A549 (cell line): Measurements from ENCODE around the gene MYO18B. TPM values are rescaled to one million over a fixed set of nuclear protein-coding genes. Genes with fewer than 3 reads are reported as not detected.
A peak's percentile ranks its signal among the peaks of the same experiment; 100 is the strongest.

Source experiments
- ATAC-seq, 2 experiments: fragments of 200-7000 bp in 1 of 2; fragments of >200 bp in 1 of 2; cut with Nextera tagmentation in 1 of 2; cut with Tn5 transposase in 1 of 2; 3 replicates each; pipeline versions ENCODE4 v1.8.0 to v1.9.1; 2018 to 2020; ENCODE audit warnings: mild to moderate bottlenecking in 1 of 2, moderate library complexity in 1 of 2
- CTCF ChIA-PET: fragments of 300-600 bp; sonication (Branson Sonifier 250); formaldehyde crosslinking; extraction: SDS; loops from one replicate; lab custom pipeline; 2021; ENCODE audit warnings: antibody characterized with exemption, inconsistent platforms; lab: Yijun Ruan, JAX
- POLR2A ChIA-PET: fragments of 350-600 bp; formaldehyde crosslinking; extraction: SDS; loops from one replicate; lab custom pipeline; 2021; ENCODE audit warnings: antibody characterized with exemption, inconsistent platforms; lab: Yijun Ruan, JAX
- DNase-seq, 2 experiments: peaks; one replicate each; pipeline versions ENCODE4 v3.0.0 to v3.0.0-alpha.2; 2011 to 2016; ENCODE audit warnings: low read depth in 1 of 2, low spot score in 1 of 2
- FAIRE-seq: peaks from 2 replicates; lab custom pipeline; 2011; peaks lifted over from hg19 to GRCh38; lab: Jason Lieb, UNC
- H3K27ac ChIP-seq, 2 experiments: fragments of >200 bp; sonication (Bioruptor Twin); formaldehyde crosslinking; 3 replicates each; pipeline ENCODE4 v1.5.1; 2016 to 2017
- H3K4me1 ChIP-seq: fragments of >200 bp; sonication (Bioruptor Twin); formaldehyde crosslinking; 3 replicates; pipeline ENCODE4 v1.6.1; 2016
- H3K4me2 ChIP-seq: fragments of >200 bp; sonication (Bioruptor Twin); formaldehyde crosslinking; 3 replicates; pipeline ENCODE4 v1.6.1; 2016
- H3K4me3 ChIP-seq: fragments of >200 bp; sonication (Bioruptor Twin); formaldehyde crosslinking; 3 replicates; pipeline ENCODE4 v1.5.1; 2016
- H3K9me3 ChIP-seq: fragments of >200 bp; sonication (Bioruptor Twin); formaldehyde crosslinking; 3 replicates; pipeline ENCODE4 v1.6.1; 2016
- CEBPB ChIP-seq, 2 experiments: fragments of >200 bp in 1 of 2; sonication (Bioruptor Twin) in 1 of 2; formaldehyde crosslinking in 1 of 2; IDR thresholded peaks; 2 replicates each; pipeline ENCODE4 v1.6.1; 2012 to 2016
- CHD2 ChIP-seq: fragments of 150-350 bp; IDR thresholded peaks from 2 replicates; pipeline ENCODE4 v1.6.1; 2014; ENCODE audit warnings: low read length; ENCODE audit not compliant: partially characterized antibody
- CHD4 ChIP-seq: fragments of 200-600 bp; sonication (generic); IDR thresholded peaks from 2 replicates; pipeline ENCODE4 v1.6.1; 2016; ENCODE audit warnings: antibody characterized with exemption, mild to moderate bottlenecking, borderline replicate concordance
- CTCF ChIP-seq: fragments of >200 bp; sonication (Bioruptor Twin); formaldehyde crosslinking; IDR thresholded peaks from 3 replicates; pipeline ENCODE4 v1.5.1; 2016
- EHF ChIP-seq: fragments of 250-450 bp; sonication (Bioruptor Pico); IDR thresholded peaks from 2 replicates; pipeline ENCODE4 v1.5.0; 2020; ENCODE audit warnings: mild to moderate bottlenecking
- EHMT2 ChIP-seq: fragments of 200-600 bp; sonication (generic); IDR thresholded peaks from 2 replicates; pipeline ENCODE4 v1.6.1; 2016; ENCODE audit warnings: antibody characterized with exemption, low read depth, mild to moderate bottlenecking, moderate library complexity
- EP300 ChIP-seq, 2 experiments: fragments of >200 bp; sonication (Bioruptor Twin); formaldehyde crosslinking; IDR thresholded peaks; 2 replicates in 1 of 2; 3 replicates in 1 of 2; pipeline ENCODE4 v1.6.1; 2016 to 2017
- ESRRA ChIP-seq: fragments of 150-350 bp; IDR thresholded peaks from 2 replicates; pipeline ENCODE4 v1.6.1; 2014; ENCODE audit warnings: mild to moderate bottlenecking, low read length, borderline replicate concordance
- FOSB ChIP-seq: fragments of 250-450 bp; sonication (Bioruptor Pico); IDR thresholded peaks from 2 replicates; pipeline ENCODE4 v1.5.0; 2020; ENCODE audit warnings: mild to moderate bottlenecking, moderate library complexity
- FOXS1 ChIP-seq: fragments of 250-450 bp; sonication (Bioruptor Pico); IDR thresholded peaks from 2 replicates; pipeline ENCODE4 v1.5.0; 2020; ENCODE audit warnings: mild to moderate bottlenecking, moderate library complexity
- GATA3 ChIP-seq: IDR thresholded peaks from 2 replicates; pipeline ENCODE4 v1.6.1; 2012; ENCODE audit warnings: borderline replicate concordance
- HDAC2 ChIP-seq: fragments of 200-600 bp; sonication (generic); IDR thresholded peaks from 2 replicates; pipeline ENCODE4 v1.6.1; 2016
- HEYL ChIP-seq: fragments of 250-450 bp; sonication (Bioruptor Pico); IDR thresholded peaks from 2 replicates; pipeline ENCODE4 v1.8.0; 2021; ENCODE audit warnings: mild to moderate bottlenecking, moderate library complexity
- HOXA7 ChIP-seq: fragments of 250-450 bp; sonication (Bioruptor Pico); IDR thresholded peaks from 2 replicates; pipeline ENCODE4 v1.5.0; 2020; ENCODE audit warnings: mild to moderate bottlenecking, moderate library complexity
- HOXB5 ChIP-seq: fragments of 250-450 bp; sonication (Bioruptor Pico); IDR thresholded peaks from 2 replicates; pipeline ENCODE4 v1.5.0; 2020; ENCODE audit warnings: mild to moderate bottlenecking, moderate library complexity
- MAZ ChIP-seq: fragments of 150-350 bp; IDR thresholded peaks from 2 replicates; pipeline ENCODE4 v1.6.1; 2014; ENCODE audit warnings: antibody characterized with exemption, low read depth, low read length, borderline replicate concordance
- NPAS2 ChIP-seq: fragments of 250-450 bp; sonication (Bioruptor Pico); IDR thresholded peaks from 2 replicates; pipeline ENCODE4 v1.8.0; 2022; ENCODE audit warnings: mild to moderate bottlenecking, moderate library complexity, borderline replicate concordance
- NR3C1 ChIP-seq: fragments of >200 bp; sonication (Bioruptor Twin); formaldehyde crosslinking; IDR thresholded peaks from 3 replicates; pipeline ENCODE4 v1.6.1; 2017
- PHF8 ChIP-seq: fragments of 200-600 bp; sonication (generic); IDR thresholded peaks from 2 replicates; pipeline ENCODE4 v1.6.1; 2016; ENCODE audit warnings: low read depth, mild to moderate bottlenecking, antibody characterized with exemption, moderate library complexity, borderline replicate concordance
- POLR2AphosphoS2 ChIP-seq: conservative IDR thresholded peaks from 2 replicates; pipeline ENCODE4 v1.6.1; 2012; ENCODE audit warnings: low read length, improper control_type of control experiment, inconsistent platforms
- RARB ChIP-seq: fragments of 250-450 bp; sonication (Bioruptor Pico); IDR thresholded peaks from 2 replicates; pipeline ENCODE4 v1.8.0; 2021; ENCODE audit warnings: mild to moderate bottlenecking, moderate library complexity
- RCOR1 ChIP-seq: fragments of 150-350 bp; IDR thresholded peaks from 2 replicates; pipeline ENCODE4 v1.6.1; 2014; ENCODE audit warnings: antibody characterized with exemption, low read length, low read depth
- SREBF2 ChIP-seq: fragments of 450-650 bp; IDR thresholded peaks from 2 replicates; pipeline ENCODE4 v1.6.1; 2014; ENCODE audit warnings: mild to moderate bottlenecking, moderate library complexity
- TFCP2L1 ChIP-seq: fragments of 250-450 bp; sonication (Bioruptor Pico); IDR thresholded peaks from 2 replicates; pipeline ENCODE4 v1.5.0; 2021; ENCODE audit warnings: mild to moderate bottlenecking
- USF2 ChIP-seq: fragments of 450-650 bp; IDR thresholded peaks from 2 replicates; pipeline ENCODE4 v1.6.1; 2014; ENCODE audit warnings: antibody characterized with exemption
- ZC3H11A ChIP-seq: fragments of 450-650 bp; IDR thresholded peaks from 2 replicates; pipeline ENCODE4 v1.6.1; 2014; ENCODE audit warnings: antibody characterized with exemption, mild to moderate bottlenecking
- ZFP36 ChIP-seq: fragments of 450-650 bp; IDR thresholded peaks from 2 replicates; pipeline ENCODE4 v1.6.1; 2014; ENCODE audit warnings: borderline replicate concordance; ENCODE audit not compliant: partially characterized antibody
- ZSCAN20 ChIP-seq: fragments of 250-450 bp; sonication (Bioruptor Pico); IDR thresholded peaks from 2 replicates; pipeline ENCODE4 v1.8.0; 2022; ENCODE audit warnings: mild to moderate bottlenecking, moderate library complexity
- WGBS: methylation state at CpG from one replicate; pipeline ENCODE4 v1.1.6; 2017; ENCODE audit errors: missing lambda C conversion rate; 5-methylcytosine and 5-hydroxymethylcytosine counted together
- polyA plus RNA-seq, 4 experiments: library from polyadenylated mRNA; depleted of rRNA in 3 of 4; stranded (reverse); fragments of >200 nt; fragmentation: RNase III in 1 of 4; extraction: RNeasy Plus Mini Kit Qiagen cat#74134 plus additional on column Dnase treatment in 1 of 4; gene quantifications; 2 replicates in 3 of 4; 3 replicates in 1 of 4; pipeline ENCODE4 v1.2.3, GENCODE V29; 2011 to 2017
- TF ChIP-seq, protein P1 (sequence below): IDR thresholded peaks from 2 replicates; pipeline ENCODE4 v1.6.1; 2012

The MYO18B gene
- polyA plus RNA-seq, 2 of the 4 experiments (the other 2 are of a cell fraction) = 0.01 TPM

- POLR2A ChIA-PET = no interaction called here
- Histone ChIP-seq H3K9me3 (no peaks in the 10 kb centered on the region), H3K27ac (no peak overlapping the region), H3K4me1 (no peaks in the 10 kb centered on the region), H3K4me2 (no peak overlapping the region), H3K4me3 (no peak overlapping the region)
- DNase-seq (peak in 1 of 2 experiments; percentile 5), ATAC-seq (no peak), FAIRE-seq (no peak)
- WGBS = 17% methylated on average over 10 of the region's 10 CpGs
- CTCF ChIA-PET = no interaction called here
- TF ChIP-seq CHD2 (no peak), NR3C1 (no peak), EP300 (IDR thresholded peaks at IDR 0.05) (no peak), TFCP2L1 (CRISPR knock-in tag) (no peak), ZSCAN20 (no peak), GATA3 (no peak), HOXA7 (CRISPR knock-in tag) (no peak), NPAS2 (CRISPR knock-in tag) (no peak), FOSB (CRISPR knock-in tag) (no peak), CEBPB (IDR thresholded peaks at IDR 0.05) (no peak)
- TF ChIP-seq, protein P1, sequence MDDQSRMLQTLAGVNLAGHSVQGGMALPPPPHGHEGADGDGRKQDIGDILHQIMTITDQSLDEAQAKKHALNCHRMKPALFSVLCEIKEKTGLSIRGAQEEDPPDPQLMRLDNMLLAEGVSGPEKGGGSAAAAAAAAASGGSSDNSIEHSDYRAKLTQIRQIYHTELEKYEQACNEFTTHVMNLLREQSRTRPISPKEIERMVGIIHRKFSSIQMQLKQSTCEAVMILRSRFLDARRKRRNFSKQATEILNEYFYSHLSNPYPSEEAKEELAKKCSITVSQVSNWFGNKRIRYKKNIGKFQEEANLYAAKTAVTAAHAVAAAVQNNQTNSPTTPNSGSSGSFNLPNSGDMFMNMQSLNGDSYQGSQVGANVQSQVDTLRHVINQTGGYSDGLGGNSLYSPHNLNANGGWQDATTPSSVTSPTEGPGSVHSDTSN = no peak
These were observed 200.9 kb downstream of the MYO18B start for GRCh38 chr22:25942856-25943411.

DNA sequence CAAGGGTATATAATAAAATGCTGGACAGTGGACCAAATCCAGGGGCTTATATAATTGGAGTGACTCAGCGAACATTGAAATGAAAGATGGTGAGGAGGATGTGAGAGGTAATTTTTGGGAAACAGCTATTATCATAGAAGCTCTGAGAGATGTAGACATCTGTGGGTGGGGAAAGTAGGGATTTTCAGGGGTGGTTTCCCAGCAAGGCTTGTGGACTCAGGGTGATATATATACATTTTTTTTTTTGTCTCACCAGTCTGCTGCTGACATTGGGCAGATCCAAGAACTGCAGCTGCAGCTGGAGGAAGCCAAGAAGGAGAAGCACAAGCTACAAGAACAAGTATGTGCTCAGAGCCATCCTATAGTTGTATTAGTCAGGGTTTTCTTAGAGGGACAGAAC lies 208.1 kb downstream of the MYO18B start:
- ATAC-seq (no peak), FAIRE-seq (no peak)
- Histone ChIP-seq H3K27ac (no peak overlapping the region), H3K4me2 (no peak overlapping the region), H3K9me3 (no peaks in the 10 kb centered on the region)
- POLR2A ChIA-PET = no interaction called here
- CTCF ChIA-PET = no interaction called here
- no peak for TF ChIP-seq NPAS2 (CRISPR knock-in tag)
- TF ChIP-seq EHF (CRISPR knock-in tag) = no peak
- TF ChIP-seq HOXA7 (CRISPR knock-in tag) = no peak
- TF ChIP-seq, all 56 proteins: peak for 0
- no peak overlapping the region for H3K4me3 ChIP-seq
- H3K4me1 ChIP-seq = no peaks in the 10 kb centered on the region
- WGBS = 0% methylated on average over 1 of the region's 1 CpG
- no peak for DNase-seq

GRCh38 chr22:25953276-25953675 lies 211.3 kb downstream of the MYO18B start:
- Histone ChIP-seq H3K4me1 (no peaks in the 10 kb centered on the region), H3K27ac (no peak overlapping the region), H3K4me3 (no peak overlapping the region), H3K9me3 (no peaks in the 10 kb centered on the region), H3K4me2 (no peak overlapping the region)
- WGBS = 0% methylated on average over 3 of the region's 3 CpGs
- ATAC-seq (no peak), FAIRE-seq (no peak), DNase-seq (no peak)
- CTCF ChIA-PET = no interaction called here
- TF ChIP-seq RCOR1 = no peak
- TF ChIP-seq CEBPB (IDR thresholded peaks at IDR 0.05) = no peak
- TF ChIP-seq HDAC2 = no peak
- no peak for TF ChIP-seq ZFP36
- no peak for TF ChIP-seq POLR2AphosphoS2
- no peak for TF ChIP-seq CHD2
- TF ChIP-seq HEYL = no peak
- POLR2A ChIA-PET = no interaction called here

DNA sequence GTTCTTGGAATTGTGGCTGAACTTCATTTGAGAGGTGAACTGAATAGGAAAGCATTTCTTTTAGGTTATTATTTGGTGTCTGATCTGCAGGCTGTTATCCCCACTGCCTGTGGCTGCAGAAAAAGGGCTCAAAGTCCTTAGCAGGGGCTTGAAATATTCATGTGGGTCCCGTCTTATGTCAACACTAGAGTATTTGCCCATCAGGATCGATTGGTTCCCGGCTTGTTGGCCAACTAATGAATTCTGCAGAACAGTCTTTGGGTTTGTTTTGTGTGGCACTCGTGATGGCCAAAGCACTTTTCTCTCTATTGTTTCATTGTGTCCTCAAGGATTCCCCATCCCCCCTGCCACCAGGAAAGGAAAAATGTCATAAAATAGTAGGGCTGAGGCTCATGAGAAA lies 211.9 kb downstream of the MYO18B start:
- no peak overlapping the region for H3K27ac ChIP-seq
- ATAC-seq (no peak), FAIRE-seq (no peak), DNase-seq (no peak)
- H3K4me3 ChIP-seq = no peak overlapping the region
- WGBS = 0% methylated on average over 4 of the region's 4 CpGs
- no peaks in the 10 kb centered on the region for H3K9me3 ChIP-seq
- TF ChIP-seq RCOR1 (no peak), MAZ (no peak), ZSCAN20 (no peak), ZC3H11A (no peak), HOXB5 (CRISPR knock-in tag) (no peak), RARB (CRISPR knock-in tag) (no peak), CEBPB (IDR thresholded peaks at IDR 0.05) (no peak), EP300 (IDR thresholded peaks at IDR 0.05) (no peak), SREBF2 (no peak), CHD4 (no peak), EHMT2 (no peak), CHD2 (no peak), PHF8 (no peak), CTCF (no peak), ESRRA (no peak), FOXS1 (CRISPR knock-in tag) (no peak), USF2 (no peak)
- no peaks in the 10 kb centered on the region for H3K4me1 ChIP-seq
- ChIA-PET POLR2A (no interaction called here), CTCF (no interaction called here)
- H3K4me2 ChIP-seq = no peak overlapping the region
